Esophagus squamous epithelium (tissue), 4 donors: ENCODE measurements around the gene KLF6.

Experiments
- POLR2A ChIP-seq, 4 donors: fragments of 450-650 bp; IDR thresholded peaks; one replicate each; pipeline ENCODE4 v1.6.1; 2017; ENCODE audit warnings: antibody characterized with exemption in 4 of 4, mild to moderate bottlenecking in 4 of 4, moderate library complexity in 3 of 4
- TF ChIP-seq, protein P1 (sequence below), 6 experiments: fragments of 450-650 bp in 4 of 6; fragments of 200-600 bp in 2 of 6; sonication (generic) in 2 of 6; IDR thresholded peaks; one replicate each; pipeline ENCODE4 v1.5.1; 2016 to 2019; ENCODE audit warnings: antibody characterized with exemption in 6 of 6, mild to moderate bottlenecking in 4 of 6, moderate library complexity in 4 of 6

DNA sequence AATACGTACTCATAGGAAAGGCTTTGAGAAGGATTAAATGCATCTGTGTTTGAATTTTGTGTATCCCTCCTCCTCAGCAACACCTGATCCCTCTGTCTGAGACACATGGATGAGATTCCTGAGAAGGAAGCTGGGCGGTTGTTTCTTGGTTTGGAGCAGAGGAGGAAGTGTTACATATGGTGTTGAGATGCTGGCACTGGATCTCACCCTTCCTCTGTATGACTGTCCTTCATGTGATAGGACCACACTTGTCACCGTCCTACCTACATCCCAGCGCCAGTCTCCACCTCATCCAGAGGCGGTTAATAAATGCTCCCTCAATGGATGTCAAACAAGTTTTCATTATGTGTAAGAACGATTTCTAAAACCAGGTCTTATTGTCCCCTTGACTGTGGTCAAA, 49.4 kb upstream of the KLF6 start:
- TF ChIP-seq, protein P1, sequence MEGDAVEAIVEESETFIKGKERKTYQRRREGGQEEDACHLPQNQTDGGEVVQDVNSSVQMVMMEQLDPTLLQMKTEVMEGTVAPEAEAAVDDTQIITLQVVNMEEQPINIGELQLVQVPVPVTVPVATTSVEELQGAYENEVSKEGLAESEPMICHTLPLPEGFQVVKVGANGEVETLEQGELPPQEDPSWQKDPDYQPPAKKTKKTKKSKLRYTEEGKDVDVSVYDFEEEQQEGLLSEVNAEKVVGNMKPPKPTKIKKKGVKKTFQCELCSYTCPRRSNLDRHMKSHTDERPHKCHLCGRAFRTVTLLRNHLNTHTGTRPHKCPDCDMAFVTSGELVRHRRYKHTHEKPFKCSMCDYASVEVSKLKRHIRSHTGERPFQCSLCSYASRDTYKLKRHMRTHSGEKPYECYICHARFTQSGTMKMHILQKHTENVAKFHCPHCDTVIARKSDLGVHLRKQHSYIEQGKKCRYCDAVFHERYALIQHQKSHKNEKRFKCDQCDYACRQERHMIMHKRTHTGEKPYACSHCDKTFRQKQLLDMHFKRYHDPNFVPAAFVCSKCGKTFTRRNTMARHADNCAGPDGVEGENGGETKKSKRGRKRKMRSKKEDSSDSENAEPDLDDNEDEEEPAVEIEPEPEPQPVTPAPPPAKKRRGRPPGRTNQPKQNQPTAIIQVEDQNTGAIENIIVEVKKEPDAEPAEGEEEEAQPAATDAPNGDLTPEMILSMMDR (IDR thresholded peaks at IDR 0.05) = no peak
- TF ChIP-seq POLR2A (IDR thresholded peaks at IDR 0.05) = no peak
